K562 (cell line): ENCODE measurements around the gene FPGS. TPM values are rescaled to one million over a fixed set of nuclear protein-coding genes. Genes with fewer than 3 reads are reported as not detected.

Source experiments
- CBX3 ChIP-seq, 2 experiments: IDR thresholded peaks; 1 replicate in 1 of 2; 2 replicates in 1 of 2; pipeline ENCODE4 v1.6.1; 2012; ENCODE audit warnings: inconsistent platforms in 2 of 2, low read length in 2 of 2, borderline replicate concordance in 1 of 2, control low read depth in 1 of 2
- CXXC5 ChIP-seq: fragments of 250-450 bp; sonication (Bioruptor Pico); IDR thresholded peaks from 2 replicates; pipeline ENCODE4 v1.8.0; 2022; ENCODE audit warnings: inconsistent platforms, mild to moderate bottlenecking, moderate library complexity
- DDX20 ChIP-seq: fragments of 450-650 bp; IDR thresholded peaks from 2 replicates; pipeline ENCODE4 v1.6.1; 2016; ENCODE audit warnings: missing genetic modification characterization, low read depth, mild to moderate bottlenecking, missing compliant biosample characterization, moderate library complexity
- DIDO1 ChIP-seq: fragments of 450-650 bp; IDR thresholded peaks from 2 replicates; pipeline ENCODE4 v1.6.1; 2016; ENCODE audit warnings: low read depth, missing biosample characterization, missing genetic modification characterization
- DNMT1 ChIP-seq: fragments of 450-650 bp; IDR thresholded peaks from 2 replicates; pipeline ENCODE4 v1.6.1; 2016; ENCODE audit warnings: antibody characterized with exemption, mild to moderate bottlenecking
- ESRRA ChIP-seq: fragments of 450-650 bp; IDR thresholded peaks from 2 replicates; pipeline ENCODE4 v1.6.1; 2014; ENCODE audit warnings: low read depth, mild to moderate bottlenecking, moderate library complexity, borderline replicate concordance
- FIP1L1 ChIP-seq: fragments of 200-400 bp; formaldehyde crosslinking; IDR thresholded peaks from 2 replicates; pipeline ENCODE4 v1.6.1; 2018; ENCODE audit warnings: mild to moderate bottlenecking, low read depth, low read length; ENCODE audit not compliant: poor library complexity, severe bottlenecking
- FOXA3 ChIP-seq, 2 experiments: fragments of 450-650 bp in 1 of 2; sonication (generic) in 1 of 2; formaldehyde crosslinking; IDR thresholded peaks in 1 of 2; conservative IDR thresholded peaks in 1 of 2; 2 replicates each; pipeline versions ENCODE4 v1.4.0 to v1.8.0; 2020 to 2022; ENCODE audit warnings: mild to moderate bottlenecking in 2 of 2, missing genetic modification reagents in 1 of 2
- ILF3 ChIP-seq: fragments of 450-650 bp; IDR thresholded peaks from 2 replicates; pipeline ENCODE4 v1.6.1; 2018; ENCODE audit warnings: antibody characterized with exemption, mild to moderate bottlenecking, moderate library complexity, borderline replicate concordance
- JUNB ChIP-seq: fragments of 450-650 bp; formaldehyde crosslinking; conservative IDR thresholded peaks from 2 replicates; pipeline ENCODE4 v1.4.0; 2020; ENCODE audit warnings: mild to moderate bottlenecking
- KDM4B ChIP-seq, 2 experiments: fragments of 450-650 bp in 1 of 2; sonication (generic) in 1 of 2; IDR thresholded peaks; 2 replicates each; pipeline ENCODE4 v1.6.1; 2016 to 2017; ENCODE audit warnings: borderline replicate concordance in 2 of 2, antibody characterized with exemption in 1 of 2, low read depth in 1 of 2, mild to moderate bottlenecking in 1 of 2
- LCOR ChIP-seq: sonication (generic); formaldehyde crosslinking; IDR thresholded peaks from 2 replicates; pipeline ENCODE4 v1.8.0; 2022; ENCODE audit warnings: mild to moderate bottlenecking, missing genetic modification reagents
- LEF1 ChIP-seq: fragments of 450-650 bp; IDR thresholded peaks from 2 replicates; pipeline ENCODE4 v1.6.1; 2016; ENCODE audit warnings: mild to moderate bottlenecking
- NFXL1 ChIP-seq: fragments of 450-650 bp; formaldehyde crosslinking; IDR thresholded peaks from 2 replicates; pipeline ENCODE4 v1.4.0; 2021; ENCODE audit warnings: mild to moderate bottlenecking
- PATZ1 ChIP-seq: fragments of 250-450 bp; sonication (Bioruptor Pico); IDR thresholded peaks from 2 replicates; pipeline ENCODE4 v1.5.0; 2020; ENCODE audit warnings: mild to moderate bottlenecking, borderline replicate concordance
- PHF20 ChIP-seq: fragments of 450-650 bp; IDR thresholded peaks from 2 replicates; pipeline ENCODE4 v1.6.1; 2018; ENCODE audit not compliant: partially characterized antibody
- POLR2A ChIP-seq: fragments of 450-650 bp; conservative IDR thresholded peaks from 2 replicates; pipeline ENCODE4 v1.6.1; 2016
- POLR2AphosphoS5 ChIP-seq: IDR thresholded peaks from 2 replicates; pipeline ENCODE4 v1.6.1; 2011; ENCODE audit warnings: mild to moderate bottlenecking, low read depth, low read length, moderate library complexity; ENCODE audit not compliant: control insufficient read depth, insufficient read depth
- RBFOX2 ChIP-seq: fragments of 200-400 bp; formaldehyde crosslinking; IDR thresholded peaks from 2 replicates; pipeline ENCODE4 v1.6.1; 2017; ENCODE audit warnings: low read depth, mild to moderate bottlenecking, low read length, moderate library complexity
- SIN3A ChIP-seq, 2 experiments: fragments of 150-350 bp in 1 of 2; IDR thresholded peaks; 2 replicates each; pipeline ENCODE4 v1.6.1; 2011 to 2016; ENCODE audit warnings: borderline replicate concordance in 2 of 2, low read depth in 2 of 2, low read length in 2 of 2, mild to moderate bottlenecking in 2 of 2, moderate library complexity in 2 of 2; ENCODE audit not compliant: control insufficient read depth in 1 of 2
- SMARCE1 ChIP-seq: fragments of 450-650 bp; IDR thresholded peaks from 2 replicates; pipeline ENCODE4 v1.7.1; 2016; ENCODE audit warnings: mild to moderate bottlenecking
- SP1 ChIP-seq: sonication (generic); formaldehyde crosslinking; IDR thresholded peaks from 2 replicates; pipeline ENCODE4 v1.8.1; 2022; ENCODE audit warnings: mild to moderate bottlenecking, missing genetic modification reagents
- SRSF9 ChIP-seq: fragments of 200-400 bp; formaldehyde crosslinking; IDR thresholded peaks from 2 replicates; pipeline ENCODE4 v1.6.1; 2017; ENCODE audit warnings: low read depth, low read length, borderline replicate concordance
- STAT5A ChIP-seq: IDR thresholded peaks from 2 replicates; pipeline ENCODE4 v1.6.1; 2012; ENCODE audit warnings: low read length, inconsistent platforms, borderline replicate concordance
- ZKSCAN3 ChIP-seq: fragments of 250-450 bp; sonication (Bioruptor Pico); IDR thresholded peaks from 2 replicates; pipeline ENCODE4 v1.4.0; 2020
- polyA plus RNA-seq, 8 experiments: library from polyadenylated mRNA; depleted of rRNA in 4 of 8; stranded (reverse) in 5 of 8; unstranded in 3 of 8; fragments of >200 nt; fragmentation: Nextera tagmentation in 2 of 8; fragmentation: Illumina TruSeq in 1 of 8; extraction: Ambion mirVana in 2 of 8; extraction: Trizol in 1 of 8; gene quantifications; 2 replicates each; pipeline versions ENCODE4 v1.2.1 to v1.2.3, GENCODE V29; 2011 to 2014; ENCODE audit warnings: inconsistent platforms in 1 of 8, missing spikeins in 1 of 8
- total RNA-seq, 7 experiments: library from RNA; depleted of rRNA in 6 of 7; stranded (reverse); fragments of >200 nt in 6 of 7; fragmentation: Illumina TruSeq in 2 of 7; extraction: Trizol in 2 of 7; gene quantifications; 2 replicates each; pipeline versions ENCODE4 v1.2.1 to v1.2.3, GENCODE V29; 2011 to 2021; ENCODE audit warnings: low replicate concordance in 1 of 7
- TF ChIP-seq, protein P1 (sequence below): sonication (generic); formaldehyde crosslinking; IDR thresholded peaks from 2 replicates; pipeline ENCODE4 v1.8.0; 2022; ENCODE audit warnings: mild to moderate bottlenecking, low read depth, missing genetic modification reagents

FPGS gene
- total and polyA plus RNA-seq, 9 of the 15 experiments (the other 6 are each of a cell fraction or from before 2014, with no cell fraction given), result 0.84 to 86.4 (median 59.2) TPM

DNA sequence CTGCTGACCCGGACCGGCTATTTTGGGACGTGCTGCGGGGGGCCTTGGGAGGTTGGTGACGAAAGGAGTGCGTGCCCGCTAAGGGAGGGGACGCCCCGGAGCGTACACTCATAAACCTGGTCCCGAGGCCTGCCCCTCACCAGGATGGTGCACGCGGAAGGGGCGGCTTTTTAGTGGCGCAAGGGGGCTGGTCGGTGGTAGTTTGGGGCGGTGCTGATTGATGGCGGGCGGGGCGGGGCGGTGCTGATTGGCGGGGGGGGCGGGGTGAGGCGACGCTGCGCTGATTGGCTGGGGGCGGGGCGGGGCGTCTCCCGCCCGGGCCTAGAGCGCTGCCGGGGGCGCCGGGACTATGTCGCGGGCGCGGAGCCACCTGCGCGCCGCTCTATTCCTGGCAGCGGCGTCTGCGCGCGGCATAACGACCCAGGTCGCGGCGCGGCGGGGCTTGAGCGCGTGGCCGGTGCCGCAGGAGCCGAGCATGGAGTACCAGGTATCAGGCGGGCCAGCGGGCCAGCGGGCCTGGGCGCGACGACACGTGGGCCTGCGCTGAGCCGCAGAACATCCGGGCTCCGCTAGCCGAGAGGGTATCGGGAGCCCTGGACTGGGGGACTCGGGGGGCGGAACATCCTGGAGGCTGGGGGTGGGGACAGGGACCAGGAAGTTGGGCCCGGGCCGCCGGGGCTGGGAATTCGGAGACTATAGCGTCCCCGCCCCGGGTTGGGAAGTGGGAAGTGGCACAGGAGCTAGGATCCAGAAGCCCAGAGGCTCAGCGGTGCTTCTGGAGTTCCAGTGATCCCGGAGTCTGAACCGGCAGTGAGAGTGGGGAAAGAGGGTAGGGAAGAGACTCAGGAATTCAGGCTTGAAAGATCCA is at the start of gene FPGS (continued):
- TF ChIP-seq ZKSCAN3 (CRISPR knock-in tag) (no peak), ESRRA (peak; percentile 30; the same call in 1 of the 2 replicates), RBFOX2 (peak; percentile 90), LEF1 (no peak), KDM4B (IDR thresholded peaks at IDR 0.05; ENCODE audit: borderline replicate concordance in 2 of 2, low read depth in 1 of 2) (no peak), LCOR (CRISPR knock-in tag) (no peak), FIP1L1 (peak; percentile 83), POLR2AphosphoS5 (peak; percentile 51), DIDO1 (tag) (no peak), ILF3 (0 out of 2 replicates have a peak, but pooled peaks have one; percentile 86), SMARCE1 (0 out of 2 replicates have a peak, but pooled peaks have one; percentile 13), SIN3A (IDR thresholded peaks at IDR 0.05; ENCODE audit: borderline replicate concordance in 2 of 2, control insufficient read depth in 1 of 2, low read depth in 2 of 2, low read length in 2 of 2) (peak; percentile 59 to 69; a peak in 2 of 4 replicates), FOXA3 (CRISPR knock-in tag; conservative IDR thresholded peaks at IDR 0.05 in 1 of 2, IDR thresholded peaks at IDR 0.05 in 1 of 2) (no peak), PATZ1 (no peak), CXXC5 (CRISPR knock-in tag) (peak; percentile 90), CBX3 (IDR thresholded peaks at IDR 0.05; ENCODE audit: borderline replicate concordance in 1 of 2, low read length in 2 of 2) (no peak), SRSF9 (no peak), PHF20 (peak; percentile 31), SP1 (CRISPR knock-in tag) (peak; percentile 18), JUNB (CRISPR knock-in tag) (no peak), DNMT1 (no peak), POLR2A (peak; percentile 91), NFXL1 (CRISPR knock-in tag) (no peak), STAT5A (no peak), DDX20 (no peak)
- TF ChIP-seq, protein P1, sequence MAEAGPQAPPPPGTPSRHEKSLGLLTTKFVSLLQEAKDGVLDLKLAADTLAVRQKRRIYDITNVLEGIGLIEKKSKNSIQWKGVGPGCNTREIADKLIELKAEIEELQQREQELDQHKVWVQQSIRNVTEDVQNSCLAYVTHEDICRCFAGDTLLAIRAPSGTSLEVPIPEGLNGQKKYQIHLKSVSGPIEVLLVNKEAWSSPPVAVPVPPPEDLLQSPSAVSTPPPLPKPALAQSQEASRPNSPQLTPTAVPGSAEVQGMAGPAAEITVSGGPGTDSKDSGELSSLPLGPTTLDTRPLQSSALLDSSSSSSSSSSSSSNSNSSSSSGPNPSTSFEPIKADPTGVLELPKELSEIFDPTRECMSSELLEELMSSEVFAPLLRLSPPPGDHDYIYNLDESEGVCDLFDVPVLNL (CRISPR knock-in tag), result no peak
